Fibroblast of skin of left quadriceps (primary cell): ENCODE data around the gene GTSE1.

Source experiments
- DNase-seq, 2 experiments: peaks; one replicate each; pipeline ENCODE4 v3.0.0-alpha.2; 2013; ENCODE audit warnings: low read depth in 2 of 2

The GTSE1 gene

DNA sequence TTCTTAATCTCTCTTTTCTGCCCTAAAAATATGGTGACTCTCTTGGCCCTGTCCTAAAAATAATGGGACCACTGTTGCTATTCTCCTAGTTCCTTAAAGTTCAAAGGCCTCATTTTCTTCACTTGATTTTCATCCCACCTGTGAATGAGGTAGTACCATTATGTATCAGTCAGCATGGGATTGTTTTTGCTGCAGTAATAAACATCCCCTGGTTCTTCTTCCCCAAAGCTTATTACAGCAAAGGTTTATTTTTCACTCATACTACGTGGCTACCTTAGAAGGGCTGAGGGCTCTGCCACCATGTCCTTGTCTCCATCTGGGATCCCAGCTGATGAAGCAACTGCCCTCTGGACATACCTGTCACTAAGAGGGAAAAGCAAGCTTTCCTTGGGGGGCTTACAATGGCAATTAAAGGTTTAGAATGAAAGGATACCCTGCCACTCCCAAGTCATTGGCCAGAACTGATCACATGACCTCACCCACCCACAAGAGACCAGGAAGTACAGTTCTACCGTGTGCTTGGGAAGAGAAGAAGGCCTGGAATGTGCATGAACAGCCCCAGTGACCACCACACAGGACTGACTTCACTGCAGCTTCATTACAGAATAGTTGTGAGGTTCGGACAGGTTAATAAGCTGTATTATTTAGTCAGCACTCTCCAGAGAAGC lies 21.1 kb upstream of the GTSE1 start:
- no peak for DNase-seq

DNA sequence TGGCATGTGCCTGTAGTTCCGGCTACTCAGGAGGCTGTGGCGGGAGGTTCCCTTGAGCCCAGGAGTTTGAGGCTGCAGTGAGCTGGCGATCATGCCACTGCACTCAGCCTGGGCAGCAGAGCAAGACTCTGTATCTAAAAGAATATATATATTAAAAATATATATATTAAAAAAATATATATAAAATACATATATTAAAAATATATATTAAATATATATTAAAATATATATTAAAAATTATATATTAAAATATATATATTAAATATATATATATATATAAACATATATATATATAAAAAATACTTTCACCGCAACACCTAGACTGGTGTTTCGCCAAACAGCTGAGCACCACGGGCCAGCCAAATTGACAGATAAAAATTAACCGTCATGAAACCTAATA lies 20.1 kb upstream of the GTSE1 start:
- DNase-seq, result no peak

GRCh38 chr22:46278656-46279645 lies 17.7 kb upstream of the GTSE1 start:
- no peak for DNase-seq

DNA sequence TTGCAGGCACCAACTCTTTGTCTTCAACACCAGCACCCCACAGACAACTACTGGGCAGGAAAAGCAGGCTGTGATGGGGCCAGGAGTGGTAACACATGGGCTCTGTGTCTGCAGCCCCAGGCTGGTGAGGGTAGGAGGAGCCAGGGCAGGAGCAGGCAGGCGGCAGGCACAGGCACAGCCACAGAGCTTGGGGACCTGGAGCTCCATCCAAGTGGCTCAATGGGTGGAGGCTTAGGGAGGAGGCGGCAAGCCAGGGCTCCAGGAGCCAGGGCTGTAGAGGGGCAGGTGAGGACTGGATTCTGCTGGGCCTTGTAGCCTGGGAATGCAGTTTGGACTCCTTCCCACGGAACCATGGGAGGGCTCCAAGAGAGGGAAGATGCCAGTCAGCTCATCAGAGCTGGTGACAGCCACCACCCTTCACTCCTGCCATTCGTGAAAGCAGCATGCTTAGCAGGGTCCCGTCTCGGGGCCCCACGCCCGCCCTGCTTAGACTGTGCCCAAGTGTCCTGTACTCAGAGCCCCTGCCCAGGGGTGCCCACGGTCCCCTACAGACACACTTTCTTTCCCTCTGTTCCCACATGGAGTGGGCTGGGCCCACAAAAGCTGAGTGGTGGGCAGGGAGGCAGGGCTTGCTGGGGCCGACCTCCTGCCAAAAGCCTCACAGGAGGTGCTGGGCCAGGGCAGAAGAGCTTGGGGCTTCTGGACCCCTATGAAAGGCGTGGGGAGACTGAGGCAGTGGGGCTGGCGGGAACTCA lies 16.4 kb upstream of the GTSE1 start:
- no peak for DNase-seq

DNA sequence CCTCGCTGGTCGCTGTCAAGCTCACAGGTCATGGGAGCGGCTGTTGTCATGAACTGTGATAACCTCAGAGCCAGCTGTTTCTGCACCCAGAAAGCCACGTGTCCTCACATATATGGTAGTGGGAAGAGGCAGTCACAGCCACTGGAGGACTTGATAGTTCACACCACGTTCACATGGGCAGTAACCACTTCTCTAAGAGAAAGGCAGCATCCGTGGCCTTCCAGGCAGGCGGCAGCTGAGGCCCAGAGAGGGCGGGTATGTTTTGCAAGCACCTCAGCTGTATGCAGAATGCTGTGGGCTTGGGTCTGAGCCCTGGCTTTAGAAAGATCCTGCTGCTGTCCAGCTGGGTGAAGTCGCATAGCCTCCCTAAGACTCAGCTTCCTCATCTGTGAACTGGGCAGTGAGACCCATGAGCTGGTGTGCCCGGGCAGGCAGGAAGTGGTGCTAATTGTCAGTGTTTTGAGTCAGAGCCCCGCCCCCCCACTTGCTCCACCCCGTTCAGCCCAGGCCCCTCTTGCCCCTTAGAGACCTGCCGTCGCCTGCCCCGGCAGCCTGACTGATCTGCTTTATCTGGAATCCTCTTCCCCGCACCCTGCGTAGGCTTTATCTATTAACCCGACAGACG lies 15.6 kb upstream of the GTSE1 start:
- no peak for DNase-seq

DNA sequence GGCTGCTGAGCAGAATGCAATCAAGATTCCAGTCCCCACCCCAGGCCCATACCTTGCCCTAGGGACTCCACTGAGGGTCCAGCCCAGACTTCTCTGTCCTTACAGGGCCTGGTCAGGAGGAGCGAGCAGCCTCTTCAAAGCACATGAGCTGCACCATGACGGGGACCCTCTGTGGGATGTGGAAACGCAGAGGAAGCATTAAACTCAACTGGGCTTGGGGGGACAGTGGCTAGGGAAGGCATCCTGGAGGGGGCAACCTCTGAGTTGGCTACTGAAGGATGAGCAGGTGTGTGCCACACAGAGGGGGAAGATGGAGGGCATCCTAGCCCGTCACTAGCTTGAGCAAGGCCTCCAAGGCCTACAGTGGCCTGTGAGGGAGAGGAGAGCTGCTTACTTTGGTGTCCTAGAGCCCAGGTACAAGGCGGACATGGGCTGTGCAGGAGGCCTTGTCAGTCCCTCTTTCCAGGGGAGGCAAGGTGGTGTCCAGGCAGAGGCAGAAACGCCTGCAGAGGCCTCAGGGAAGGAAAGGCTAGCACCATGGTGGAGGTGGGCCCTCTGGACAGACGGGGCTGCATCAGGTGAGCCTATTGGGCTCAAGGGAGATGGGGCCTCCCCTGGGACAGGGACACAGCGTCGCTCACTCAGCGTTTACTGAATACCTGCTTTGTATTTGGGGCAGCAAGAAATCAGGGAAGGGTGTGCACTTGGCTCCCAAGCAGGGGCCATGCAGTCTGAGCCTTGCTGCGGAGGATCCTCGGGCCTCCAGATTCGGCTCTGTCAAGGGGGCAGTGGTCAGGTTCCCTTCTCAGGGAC lies 14.6 kb upstream of the GTSE1 start:
- DNase-seq, result no peak

DNA sequence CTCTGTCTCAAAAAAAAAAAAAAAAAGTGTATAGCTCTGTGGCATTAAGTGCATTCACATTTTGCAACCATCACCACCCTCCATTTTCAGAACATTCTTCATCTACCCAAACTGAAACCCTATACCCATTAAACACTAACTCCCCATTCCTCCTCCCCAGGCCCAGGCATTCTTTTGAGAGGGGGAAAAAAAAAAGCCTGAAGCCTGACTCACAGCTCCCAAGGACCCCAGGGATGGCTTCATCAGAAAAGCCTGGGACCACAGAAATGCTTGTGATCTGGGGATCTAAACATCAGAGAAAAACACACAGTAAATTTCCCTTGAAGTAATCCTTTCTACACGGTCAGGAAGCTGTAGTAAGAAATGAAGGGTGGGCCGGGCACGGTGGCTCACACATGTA lies 10.7 kb upstream of the GTSE1 start:
- peak; percentile 49 to 60 for DNase-seq

DNA sequence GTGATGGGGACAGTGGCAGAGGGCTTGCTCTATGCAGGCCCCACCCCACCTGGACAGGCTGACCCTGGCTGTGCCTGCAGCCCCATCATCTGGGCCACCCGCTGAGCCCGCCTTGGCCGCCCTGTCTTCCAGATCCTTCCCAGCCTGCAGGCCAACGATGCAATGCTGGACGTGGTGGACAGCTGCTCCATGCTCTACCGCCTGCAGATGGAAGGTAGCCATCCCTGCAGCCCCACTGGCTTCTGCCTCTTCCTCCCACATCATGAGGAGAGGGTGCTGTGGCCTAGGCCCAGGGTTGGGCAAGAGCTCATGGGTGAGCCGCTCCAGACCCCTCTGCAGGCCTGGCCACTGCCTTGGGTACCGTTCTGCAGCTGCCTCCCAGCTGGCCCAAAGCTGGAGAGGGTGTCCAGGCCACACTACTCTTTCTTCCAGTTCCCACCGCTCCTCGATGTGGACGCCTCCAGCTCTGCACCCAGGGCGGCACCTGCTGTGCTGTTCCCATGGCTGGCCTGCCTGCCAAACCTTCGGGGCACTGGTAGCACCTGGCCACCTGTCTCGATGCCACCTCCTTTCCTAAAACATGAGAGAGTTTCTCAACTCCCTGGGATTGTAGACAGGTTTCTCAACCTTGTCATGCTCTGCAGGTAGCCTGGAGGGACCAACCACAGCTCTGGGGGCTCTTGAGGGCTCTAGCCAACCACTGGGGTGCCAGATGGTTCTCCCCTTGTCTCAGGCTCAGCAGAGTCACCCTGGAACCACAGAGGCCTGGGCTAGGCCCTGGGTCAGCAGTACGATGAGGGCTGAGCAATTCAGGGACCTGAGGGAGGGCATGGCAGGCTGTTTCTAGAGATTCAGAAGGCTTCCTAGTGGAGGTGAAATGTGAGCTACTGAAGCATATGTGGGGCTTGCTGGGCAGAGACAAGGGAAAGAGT lies 9.5 kb upstream of the GTSE1 start:
- DNase-seq, result no peak

GRCh38 chr22:46287873-46288751 lies 8.6 kb upstream of the GTSE1 start:
- no peak for DNase-seq

- DNase-seq, result no peak
These were observed 7.8 kb upstream of the GTSE1 start for GRCh38 chr22:46288846-46289243.

- no peak for DNase-seq
These were observed 7.3 kb upstream of the GTSE1 start for GRCh38 chr22:46289244-46289891.

GRCh38 chr22:46290121-46290842 lies 6.4 kb upstream of the GTSE1 start:
- no peak for DNase-seq

GRCh38 chr22:46290843-46291785 lies 5.6 kb upstream of the GTSE1 start:
- DNase-seq, result no peak

- DNase-seq, result no peak
These were observed 4.5 kb upstream of the GTSE1 start for GRCh38 chr22:46292173-46292572.

- DNase-seq, result no peak
These were observed 3.9 kb upstream of the GTSE1 start for GRCh38 chr22:46292732-46293131.

- DNase-seq, result peak; percentile 49 to 52
These were observed 3.0 kb upstream of the GTSE1 start for GRCh38 chr22:46293577-46294260.
